Panc1 (cell line): Measurements from ENCODE around the gene NOVA2.

Experiments used
- CTCF ChIP-seq: fragments of 450-650 bp; IDR thresholded peaks from 2 replicates; pipeline ENCODE4 v1.5.1; 2017; ENCODE audit warnings: mild to moderate bottlenecking
- POLR2AphosphoS5 ChIP-seq: IDR thresholded peaks from 2 replicates; pipeline ENCODE4 v1.6.1; 2012; ENCODE audit warnings: mild to moderate bottlenecking, low read depth, low read length, moderate library complexity
- TCF7L2 ChIP-seq: IDR thresholded peaks from 2 replicates; pipeline ENCODE4 v1.6.1; 2011; ENCODE audit warnings: mild to moderate bottlenecking, low read depth, low read length, inconsistent platforms

- no peak for TF ChIP-seq CTCF
- no peak for TF ChIP-seq TCF7L2
- no peak for TF ChIP-seq POLR2AphosphoS5
These were observed 42.6 kb downstream of the NOVA2 start for GRCh38 chr19:45931055-45931454.
